CD4-positive, alpha-beta T cell treated with Interleukin-10 for 1 hour (primary cell): Measurements from ENCODE around the gene TRPM5.
A peak's percentile ranks its signal among the peaks of the same experiment; 100 is the strongest.
"Not testable (repeated sequence)": the region's sequence is repeated elsewhere in the genome, so short reads cannot be mapped to it uniquely, and the experiment has no call there.

Source experiments
- DNase-seq: peaks from one replicate; pipeline ENCODE4 v3.0.0-alpha.2; 2020

TRPM5 gene

GRCh38 chr11:2443881-2444820, at the start of gene TRPM5:
TRPM5 (minus strand) TSS chr11:2444514; CDS start chr11:2423036, 21,478 bp downstream.
- peak; percentile 76 for DNase-seq

DNA sequence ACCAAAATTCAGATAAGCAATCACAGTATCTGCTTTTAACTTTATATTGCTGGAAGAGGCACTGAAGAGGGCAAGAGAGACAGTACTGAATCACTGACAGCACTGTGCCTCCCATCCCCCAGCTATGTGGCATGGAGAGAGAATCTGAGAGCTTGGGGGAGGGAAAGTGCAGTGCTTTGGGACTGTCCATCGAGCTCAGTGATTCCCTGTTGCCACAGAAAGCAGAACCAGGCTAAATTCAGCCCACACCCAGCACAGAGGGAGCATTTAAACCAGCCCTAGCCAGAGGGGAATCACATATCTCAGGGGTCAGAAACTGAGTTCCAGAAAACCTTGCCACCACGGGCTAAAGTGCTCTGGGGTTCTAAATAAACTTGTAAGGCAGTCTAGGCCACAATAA, 44.8 kb upstream of the TRPM5 start:
- DNase-seq = no peak

DNA sequence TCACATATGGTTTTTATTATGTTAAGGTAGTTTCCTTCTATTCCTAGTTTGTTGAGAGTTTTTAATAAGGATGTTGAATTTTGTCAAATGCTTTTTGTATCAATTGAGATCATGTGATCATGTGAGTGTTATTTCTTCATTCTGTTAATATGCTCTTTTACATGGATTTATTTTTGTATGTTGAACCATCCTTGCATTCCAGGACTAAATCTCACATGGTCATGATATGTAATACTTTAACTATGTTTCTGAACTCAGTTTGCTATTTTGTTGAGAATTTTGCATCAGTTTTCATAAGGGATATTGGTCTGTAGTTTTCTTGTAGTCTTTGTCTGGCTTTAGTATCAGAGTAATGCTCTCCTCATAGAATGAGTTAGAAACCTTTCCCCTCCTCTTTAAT, 43.7 kb upstream of the TRPM5 start:
- DNase-seq = no peak

DNA sequence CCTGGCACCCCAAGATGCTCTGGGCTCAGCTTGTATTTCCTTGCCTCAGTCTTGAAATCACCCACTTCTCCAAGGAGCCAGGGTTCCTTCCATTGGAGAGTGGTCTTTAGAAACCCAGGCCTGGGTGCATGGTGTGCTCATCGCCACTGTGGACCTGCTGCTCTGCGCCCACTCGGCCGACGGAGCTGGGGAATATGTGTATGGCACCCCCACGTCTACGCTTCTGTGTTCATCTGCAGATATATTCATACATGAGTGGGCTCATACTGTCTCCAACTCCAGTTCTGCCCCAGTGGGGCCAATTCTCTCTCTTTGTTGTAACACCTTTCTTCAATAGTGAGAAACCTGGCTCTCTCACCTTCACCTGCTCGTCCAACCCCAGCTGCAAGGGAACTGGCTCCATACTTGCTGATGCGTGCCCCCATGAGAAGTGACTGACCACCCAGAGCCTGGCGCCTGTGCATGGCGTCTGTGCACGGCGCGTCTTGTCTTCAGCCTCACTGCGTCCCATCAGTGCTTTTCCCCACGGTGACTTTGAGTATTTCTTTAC, 40.3 kb upstream of the TRPM5 start:
- DNase-seq = no peak

- no peak for DNase-seq
Measured at GRCh38 chr11:2483426-2483825, 39.1 kb upstream of the TRPM5 start.

DNA sequence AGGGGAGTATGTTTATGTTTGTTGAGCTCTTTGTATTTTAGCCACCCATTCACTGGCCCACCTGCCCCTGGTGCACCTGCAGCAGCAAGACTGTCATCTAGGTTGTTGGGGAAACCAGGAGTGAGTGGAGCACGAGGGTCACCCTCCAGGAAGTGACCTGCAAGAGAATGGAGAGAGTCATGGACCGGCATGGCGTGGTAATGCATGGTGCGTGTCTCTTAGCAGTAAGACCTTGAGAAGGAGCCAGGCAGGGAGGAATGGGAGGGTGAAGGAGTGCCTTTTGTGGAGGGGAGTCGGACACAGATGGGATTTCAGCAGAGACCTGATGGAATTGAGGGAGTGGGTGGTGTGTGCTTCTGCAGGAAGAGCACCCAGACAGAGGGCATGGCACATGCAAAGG, 38.4 kb upstream of the TRPM5 start:
- DNase-seq = no peak

GRCh38 chr11:2482204-2482603, 37.9 kb upstream of the TRPM5 start:
- no peak for DNase-seq

DNA sequence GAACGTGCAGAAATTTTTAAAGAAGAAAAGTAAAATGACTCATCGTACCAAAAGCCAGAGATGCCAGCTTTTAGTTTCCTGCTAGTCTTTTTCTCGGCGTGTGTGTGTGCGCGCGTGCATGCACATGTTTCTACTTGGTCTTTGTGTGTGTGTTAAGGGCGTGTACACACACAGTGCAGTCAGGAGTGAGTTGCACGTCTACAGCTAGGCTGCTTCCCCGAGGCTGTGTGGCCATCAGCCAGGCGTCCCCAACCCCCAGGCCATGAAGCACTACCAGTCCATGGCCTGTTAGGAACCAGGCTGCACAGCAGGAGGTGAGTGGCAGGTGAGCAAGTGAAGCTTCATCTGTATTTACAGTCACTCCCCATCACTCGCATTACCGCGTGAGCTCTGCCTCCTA, 36.9 kb upstream of the TRPM5 start:
- no peak for DNase-seq

GRCh38 chr11:2480874-2481220, 36.5 kb upstream of the TRPM5 start:
- no peak for DNase-seq

- DNase-seq = not testable (repeated sequence)
Measured at GRCh38 chr11:2480067-2480873, 36.0 kb upstream of the TRPM5 start.

DNA sequence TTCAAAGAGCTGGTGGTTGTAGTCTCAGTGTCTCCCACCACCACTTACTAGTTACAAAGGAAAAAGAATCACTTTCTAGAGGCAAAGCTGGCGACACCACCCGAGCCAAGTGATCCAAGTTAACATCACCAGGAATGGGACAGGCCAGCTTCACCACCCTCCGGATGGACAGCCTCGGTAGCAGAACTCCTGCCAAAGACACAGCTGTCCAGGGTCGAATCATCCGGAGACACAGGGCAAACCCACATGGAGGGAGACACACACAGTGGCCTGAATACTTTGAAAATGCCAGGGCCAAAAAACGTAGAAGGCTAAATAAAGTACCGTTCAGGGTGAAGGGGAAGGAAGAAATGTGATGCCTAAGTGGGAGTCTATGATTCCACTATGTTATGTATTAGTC, 33.6 kb upstream of the TRPM5 start:
- DNase-seq = no peak

- DNase-seq = no peak
Measured at GRCh38 chr11:2477254-2477653, 32.9 kb upstream of the TRPM5 start.

DNA sequence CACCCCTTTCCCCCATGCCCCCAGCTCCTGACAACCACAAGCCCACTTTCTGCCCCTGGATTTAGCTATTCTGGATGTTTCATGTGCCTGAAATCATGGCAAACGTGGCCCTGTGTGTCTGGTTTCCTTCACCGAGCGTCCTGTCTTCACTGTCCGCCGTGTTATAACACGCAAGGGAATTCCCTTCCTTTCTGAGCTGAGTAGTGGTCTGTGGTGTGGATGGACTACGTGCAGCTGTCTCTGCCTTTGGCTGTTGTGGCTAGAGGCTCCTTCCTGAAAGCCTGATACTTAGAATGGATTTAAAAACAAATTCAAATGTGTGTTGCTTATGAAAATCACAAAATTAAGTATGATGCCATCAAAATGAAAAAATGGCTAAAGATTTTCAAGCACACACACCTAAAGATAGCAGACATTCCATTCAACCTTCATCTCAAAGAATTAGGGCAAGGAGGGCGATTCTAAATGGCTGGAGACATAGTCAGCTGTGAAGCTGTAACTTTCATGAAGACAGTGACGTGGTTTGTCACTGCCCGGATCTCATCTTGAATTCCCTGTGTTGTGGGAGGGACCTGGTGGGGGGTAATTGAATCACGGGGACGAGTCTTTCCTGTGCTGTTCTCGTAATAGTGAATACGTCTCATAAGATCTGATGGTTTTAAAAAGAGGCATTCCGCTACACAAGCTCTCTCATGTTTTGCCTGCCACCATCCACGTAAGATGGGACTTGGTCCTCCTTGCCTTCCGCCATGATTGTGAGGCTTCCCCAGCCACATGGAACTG, 31.0 kb upstream of the TRPM5 start:
- DNase-seq = no peak

GRCh38 chr11:2474059-2474901, 30.0 kb upstream of the TRPM5 start:
- DNase-seq = no peak

DNA sequence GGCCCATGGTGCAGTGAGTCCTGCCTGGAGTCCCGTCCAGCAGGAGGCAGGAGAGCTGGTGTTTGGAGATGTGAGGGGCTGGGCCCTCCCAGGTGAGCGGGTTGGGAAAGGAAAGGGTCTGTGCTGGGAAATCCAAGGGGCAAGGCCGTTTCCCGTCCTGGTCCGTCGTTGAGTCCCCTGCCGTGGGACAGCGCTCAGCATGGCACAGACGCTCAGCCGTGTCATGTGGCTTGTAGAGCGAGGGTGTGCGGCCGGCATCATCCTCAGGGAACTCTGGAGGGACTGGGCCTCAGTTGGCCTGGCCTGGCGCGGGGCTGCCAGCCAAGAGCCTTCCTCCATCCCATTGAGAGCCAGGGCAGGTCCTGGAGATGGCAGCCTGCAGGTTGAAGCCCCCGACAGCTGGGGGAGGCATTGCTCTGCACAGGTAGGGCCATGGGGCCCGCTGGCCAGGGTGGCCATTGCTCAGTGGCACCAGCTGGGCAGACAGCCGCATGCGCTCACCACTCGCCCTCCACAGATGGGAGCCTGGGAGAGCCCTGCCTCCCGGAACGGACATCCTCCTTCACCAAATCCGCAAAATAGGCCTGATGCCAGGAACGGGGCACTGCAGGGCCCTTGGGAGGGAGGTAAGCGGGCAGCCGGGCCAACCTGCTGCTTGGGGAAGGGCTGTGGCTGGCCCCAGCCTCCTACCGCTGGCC, 29.2 kb upstream of the TRPM5 start:
- no peak for DNase-seq

GRCh38 chr11:2472428-2473186, 28.3 kb upstream of the TRPM5 start:
- DNase-seq = no peak

DNA sequence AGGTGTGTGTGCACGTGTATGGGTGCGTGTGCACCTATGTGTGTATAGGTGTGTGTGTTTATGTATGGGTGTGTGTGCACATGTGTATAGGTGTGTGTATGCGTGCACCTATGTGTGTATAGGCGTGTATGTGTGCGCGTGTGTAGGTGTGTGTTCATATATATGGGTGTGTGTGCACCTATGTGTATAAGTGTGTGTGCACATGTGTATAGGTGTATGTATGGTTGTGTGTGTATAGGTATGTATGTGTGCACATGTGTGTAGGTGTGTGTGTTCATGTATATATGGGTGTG, 27.4 kb upstream of the TRPM5 start:
- DNase-seq = no peak

DNA sequence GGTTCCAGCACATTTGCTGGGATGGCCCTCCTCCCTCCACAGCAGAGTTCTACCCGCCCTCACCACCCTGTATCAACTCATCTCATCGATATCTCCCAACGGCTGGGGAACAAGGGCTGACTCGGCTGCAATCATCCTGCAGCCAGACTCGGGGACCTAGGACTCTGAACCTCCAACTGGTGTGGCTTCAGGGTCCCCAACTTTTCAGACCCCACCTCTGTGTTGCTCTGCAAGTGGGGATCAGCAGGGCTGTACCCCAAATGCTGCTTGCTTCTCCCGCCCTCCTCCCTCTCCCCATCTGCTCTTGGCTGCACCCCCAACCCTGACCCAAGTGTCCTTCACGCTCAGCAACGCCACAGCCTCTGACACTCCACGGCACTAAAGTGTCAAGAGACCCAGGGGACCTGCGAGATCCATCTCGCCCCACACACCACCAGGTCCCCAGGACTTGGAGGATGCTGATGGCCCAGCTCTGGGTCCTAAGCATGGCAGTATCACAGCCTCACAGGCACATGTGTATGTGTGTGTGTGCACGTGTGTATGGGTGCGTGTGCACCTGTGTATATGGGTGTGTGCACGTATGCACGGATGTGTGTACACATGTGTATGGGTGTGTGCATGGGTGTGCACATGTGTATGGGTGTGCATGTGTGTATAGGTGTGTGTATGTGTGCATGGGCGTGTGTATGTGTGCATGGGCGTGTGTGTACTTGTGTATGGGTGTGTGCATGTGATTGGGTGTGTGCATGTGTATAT, 26.9 kb upstream of the TRPM5 start:
- DNase-seq = no peak

GRCh38 chr11:2470495-2470894, 26.2 kb upstream of the TRPM5 start:
- no peak for DNase-seq
